ENCODE results near the gene FPR3. TPM values are rescaled to one million over a fixed set of nuclear protein-coding genes. Genes with fewer than 3 reads are reported as not detected.
"Not testable (repeated sequence)": the region's sequence is repeated elsewhere in the genome, so short reads cannot be mapped to it uniquely, and the experiment has no call there.

The FPR3 gene
- total and polyA plus RNA-seq, 4 experiments from 2014 or later: 3.2 TPM; not detected in 2

DNA sequence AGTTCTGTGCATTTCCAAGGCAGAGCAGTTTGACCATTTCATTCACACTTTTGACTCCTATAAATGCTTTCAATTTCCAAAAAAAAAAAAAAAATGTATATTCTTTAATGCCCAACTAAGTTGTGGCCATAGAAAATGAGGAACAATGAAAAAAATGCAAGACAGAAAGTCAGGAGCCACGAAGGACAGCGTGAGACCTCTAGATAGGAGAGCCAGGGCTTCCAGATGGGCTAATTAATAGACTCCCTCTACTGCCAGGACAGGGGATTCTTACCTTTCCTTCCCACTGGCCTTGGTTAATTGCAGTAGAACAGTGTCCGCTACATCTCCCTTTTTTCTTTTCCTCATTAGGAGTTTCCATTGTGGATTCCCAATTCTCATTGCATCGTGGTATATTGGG is 8.6 kb downstream of the FPR3 start:
- peaks cover 0 to 4% of the 10 kb centered on the region in 2 donors for H3K36me3 Mint-ChIP-seq
- intact Hi-C loops (cut with micrococcal nuclease): no loop called here
- no peaks in the 10 kb centered on the region for H3K4me1 ChIP-seq (ENCODE audit: insufficient read depth, low read length)
- no peak for DNase-seq
- no peak overlapping the region for H3K27ac ChIP-seq (ENCODE audit: low read depth, low read length)
- ChIA-PET CTCF (ENCODE audit: partially characterized antibody) (no interaction called here), POLR2A (ENCODE audit: partially characterized antibody) (no interaction called here)
- H3K4me3 ChIP-seq (ENCODE audit: low read length in 2 of 2): no peak overlapping the region
- H3K27me3 Mint-ChIP-seq: peaks cover 0 to 2% of the 10 kb centered on the region in 2 donors
- H3K9me3 Mint-ChIP-seq: peaks cover 2 to 34% (median 15%) of the 10 kb centered on the region in 8 donors
- H3K27me3 ChIP-seq (ENCODE audit: insufficient read depth, low read length): no peaks in the 10 kb centered on the region
- no peak overlapping the region for H3K4me3 Mint-ChIP-seq
- H3K9me3 ChIP-seq (ENCODE audit: control insufficient read depth in 1 of 2, low read length in 2 of 2): no peaks in the 10 kb centered on the region
- H3K27ac Mint-ChIP-seq: no peak overlapping the region
- no peaks in the 10 kb centered on the region for H3K36me3 ChIP-seq (ENCODE audit: insufficient read depth, low read length)
- H3K4me1 Mint-ChIP-seq: no peaks in the 10 kb centered on the region

DNA sequence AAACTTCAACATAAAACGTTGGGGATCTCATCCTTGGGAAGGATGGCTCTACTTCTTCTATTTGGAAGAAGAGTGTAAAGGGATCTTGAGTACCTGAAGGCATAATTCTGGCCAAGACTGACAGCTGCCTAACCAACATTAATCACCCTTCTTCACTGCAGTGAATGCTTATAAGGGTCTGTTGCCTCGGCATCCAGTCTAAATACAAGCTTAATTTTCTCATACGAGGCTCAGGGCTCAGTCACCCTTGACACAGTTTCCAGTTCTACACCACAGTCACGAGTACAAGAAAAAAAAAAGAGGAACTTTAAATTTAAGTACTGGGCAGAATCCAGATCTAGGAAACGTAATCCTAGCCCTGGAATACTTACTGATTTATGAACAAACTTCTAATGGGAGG is 9.0 kb downstream of the FPR3 start:
- no peaks in the 10 kb centered on the region for H3K4me1 ChIP-seq (ENCODE audit: insufficient read depth, low read length)
- peaks cover 2 to 32% (median 15%) of the 10 kb centered on the region in 8 donors for H3K9me3 Mint-ChIP-seq
- H3K36me3 ChIP-seq (ENCODE audit: insufficient read depth, low read length): no peaks in the 10 kb centered on the region
- no peaks in the 10 kb centered on the region for H3K27me3 ChIP-seq (ENCODE audit: insufficient read depth, low read length)
- no peaks in the 10 kb centered on the region for H3K4me1 Mint-ChIP-seq
- H3K27ac ChIP-seq (ENCODE audit: low read depth, low read length): no peak overlapping the region
- DNase-seq: no peak
- peaks cover 0 to 2% of the 10 kb centered on the region in 2 donors for H3K27me3 Mint-ChIP-seq
- no peak overlapping the region for H3K27ac Mint-ChIP-seq
- intact Hi-C loops (cut with micrococcal nuclease): no loop called here
- no peak overlapping the region for H3K4me3 ChIP-seq (ENCODE audit: low read length in 2 of 2)
- ChIA-PET POLR2A (ENCODE audit: partially characterized antibody) (no interaction called here), CTCF (ENCODE audit: partially characterized antibody) (no interaction called here)
- no peak overlapping the region for H3K4me3 Mint-ChIP-seq
- peaks cover 0 to 4% of the 10 kb centered on the region in 2 donors for H3K36me3 Mint-ChIP-seq
- H3K9me3 ChIP-seq (ENCODE audit: control insufficient read depth in 1 of 2, low read length in 2 of 2): no peaks in the 10 kb centered on the region

DNA sequence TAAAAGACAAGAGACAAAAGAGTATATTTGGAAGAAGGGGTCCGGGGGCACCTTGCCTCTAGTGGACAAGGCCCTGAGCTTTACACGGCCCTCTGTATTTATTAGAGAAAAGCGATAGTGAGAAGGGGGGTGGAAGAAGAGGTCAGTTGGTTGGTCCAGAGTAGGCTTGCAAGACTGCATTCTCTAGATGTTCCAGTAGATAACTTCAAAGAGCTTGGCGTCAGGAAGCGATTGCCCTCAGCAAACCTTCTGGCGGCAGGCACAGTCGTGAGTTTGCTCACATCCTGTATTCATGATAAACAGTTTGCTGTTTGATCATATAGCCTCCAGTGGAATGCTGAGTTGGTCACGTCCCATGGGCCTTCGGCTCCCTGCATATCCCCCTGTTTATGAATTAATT is 9.8 kb downstream of the FPR3 start:
- H3K27ac ChIP-seq (ENCODE audit: low read depth, low read length); H3K4me3 ChIP-seq (ENCODE audit: low read length in 2 of 2); DNase-seq; H3K36me3 Mint-ChIP-seq; H3K36me3 ChIP-seq (ENCODE audit: insufficient read depth, low read length); H3K9me3 ChIP-seq (ENCODE audit: control insufficient read depth in 1 of 2, low read length in 2 of 2); POLR2A ChIA-PET (ENCODE audit: partially characterized antibody); H3K27me3 ChIP-seq (ENCODE audit: insufficient read depth, low read length); H3K27ac Mint-ChIP-seq; intact Hi-C loops (cut with micrococcal nuclease); H3K27me3 Mint-ChIP-seq; H3K4me1 Mint-ChIP-seq; CTCF ChIA-PET (ENCODE audit: partially characterized antibody); H3K4me1 ChIP-seq (ENCODE audit: insufficient read depth, low read length); H3K4me3 Mint-ChIP-seq: not testable (repeated sequence)
- H3K9me3 Mint-ChIP-seq: peaks cover 2 to 34% (median 13%) of the 10 kb centered on the region in 8 donors

- H3K4me1 ChIP-seq (ENCODE audit: insufficient read depth, low read length); H3K27me3 ChIP-seq (ENCODE audit: insufficient read depth, low read length); H3K4me3 ChIP-seq (ENCODE audit: low read length in 2 of 2); H3K27ac ChIP-seq (ENCODE audit: low read depth, low read length); CTCF ChIA-PET (ENCODE audit: partially characterized antibody); intact Hi-C loops (cut with micrococcal nuclease); H3K27me3 Mint-ChIP-seq; H3K9me3 ChIP-seq (ENCODE audit: control insufficient read depth in 1 of 2, low read length in 2 of 2); POLR2A ChIA-PET (ENCODE audit: partially characterized antibody); H3K36me3 ChIP-seq (ENCODE audit: insufficient read depth, low read length); H3K27ac Mint-ChIP-seq; H3K4me1 Mint-ChIP-seq; DNase-seq; H3K36me3 Mint-ChIP-seq; H3K4me3 Mint-ChIP-seq: not testable (repeated sequence)
- peaks cover 2 to 38% (median 11%) of the 10 kb centered on the region in 8 donors for H3K9me3 Mint-ChIP-seq
These were observed 10.4 kb downstream of the FPR3 start for GRCh38 chr19:51805396-51805795.

DNA sequence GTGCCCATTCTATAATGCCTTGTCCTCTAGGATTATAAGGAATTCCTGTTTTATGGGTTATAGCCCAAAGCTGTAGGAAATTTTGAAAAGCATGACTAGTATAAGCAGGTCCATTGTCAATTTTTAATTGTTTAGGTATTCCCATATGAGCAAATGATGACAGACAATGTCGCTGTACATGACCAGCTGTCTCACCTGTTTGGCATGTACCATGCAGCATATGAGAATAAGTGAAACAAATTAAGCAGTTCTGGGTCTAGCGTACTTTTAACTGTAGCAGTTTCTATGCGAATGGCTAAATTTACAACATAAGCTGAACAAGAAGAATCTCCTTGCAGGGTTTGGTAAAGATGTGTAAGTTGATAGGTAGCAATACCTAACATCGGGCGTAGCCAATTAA is 11.6 kb downstream of the FPR3 start:
- H3K9me3 ChIP-seq (ENCODE audit: control insufficient read depth in 1 of 2, low read length in 2 of 2); intact Hi-C loops (cut with micrococcal nuclease); H3K4me1 Mint-ChIP-seq; DNase-seq; CTCF ChIA-PET (ENCODE audit: partially characterized antibody); H3K4me3 ChIP-seq (ENCODE audit: low read length in 2 of 2); POLR2A ChIA-PET (ENCODE audit: partially characterized antibody); H3K27ac ChIP-seq (ENCODE audit: low read depth, low read length); H3K4me3 Mint-ChIP-seq; H3K4me1 ChIP-seq (ENCODE audit: insufficient read depth, low read length); H3K27me3 ChIP-seq (ENCODE audit: insufficient read depth, low read length); H3K36me3 ChIP-seq (ENCODE audit: insufficient read depth, low read length); H3K27me3 Mint-ChIP-seq; H3K27ac Mint-ChIP-seq; H3K36me3 Mint-ChIP-seq: not testable (repeated sequence)
- H3K9me3 Mint-ChIP-seq: peaks cover 2 to 44% (median 12%) of the 10 kb centered on the region in 8 donors

- no peak overlapping the region for H3K4me3 ChIP-seq (ENCODE audit: low read length in 2 of 2)
- Mint-ChIP-seq H3K9me3 (peaks cover 2 to 47% (median 14%) of the 10 kb centered on the region in 8 donors), H3K4me1 (no peaks in the 10 kb centered on the region), H3K36me3 (peaks cover 0 to 4% of the 10 kb centered on the region in 2 donors), H3K27ac (peak overlapping the region in 1 of 7 donors; percentile 43), H3K27me3 (peaks cover 2 to 3% of the 10 kb centered on the region in 2 donors), H3K4me3 (peak overlapping the region in 1 of 8 donors; percentile 21)
- H3K9me3 ChIP-seq (ENCODE audit: control insufficient read depth in 1 of 2, low read length in 2 of 2): peaks cover 0 to 4% of the 10 kb centered on the region in 2 donors
- ChIA-PET CTCF (ENCODE audit: partially characterized antibody) (no interaction called here), POLR2A (ENCODE audit: partially characterized antibody) (no interaction called here)
- no peaks in the 10 kb centered on the region for H3K36me3 ChIP-seq (ENCODE audit: insufficient read depth, low read length)
- DNase-seq: no peak
- no peaks in the 10 kb centered on the region for H3K4me1 ChIP-seq (ENCODE audit: insufficient read depth, low read length)
- H3K27me3 ChIP-seq (ENCODE audit: insufficient read depth, low read length): no peaks in the 10 kb centered on the region
- H3K27ac ChIP-seq (ENCODE audit: low read depth, low read length): no peak overlapping the region
- intact Hi-C loops (cut with micrococcal nuclease): no loop called here
These were observed 12.2 kb downstream of the FPR3 start for GRCh38 chr19:51807111-51807701.

DNA sequence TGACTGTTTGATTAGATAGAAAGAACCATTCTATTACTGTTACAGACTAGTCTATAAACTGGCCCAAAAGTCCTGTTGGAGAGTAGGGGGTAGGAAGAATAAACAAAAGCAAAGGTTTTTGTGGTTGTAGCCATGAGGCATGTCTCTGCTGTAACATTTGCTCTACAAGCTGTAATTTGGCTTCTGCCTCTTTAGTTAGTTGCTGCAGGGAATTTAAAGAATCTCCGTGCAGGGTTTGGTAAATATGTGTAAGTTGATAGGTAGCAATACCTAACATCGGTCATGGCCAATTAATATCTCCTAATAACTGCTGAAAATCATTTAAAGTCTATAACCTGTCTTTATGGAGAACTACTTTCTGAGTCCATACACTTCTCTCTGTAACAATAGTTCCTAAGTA is 13.0 kb downstream of the FPR3 start:
- H3K9me3 Mint-ChIP-seq: peaks cover 2 to 54% (median 17%) of the 10 kb centered on the region in 8 donors
- POLR2A ChIA-PET (ENCODE audit: partially characterized antibody): no interaction called here
- intact Hi-C loops (cut with micrococcal nuclease): no loop called here

More for the DNA sequence above, 13.0 kb downstream of the FPR3 start:
- H3K9me3 ChIP-seq (ENCODE audit: control insufficient read depth in 1 of 2, low read length in 2 of 2): peaks cover 0 to 4% of the 10 kb centered on the region in 2 donors
- no peaks in the 10 kb centered on the region for H3K36me3 ChIP-seq (ENCODE audit: insufficient read depth, low read length)
- Mint-ChIP-seq H3K27me3 (peaks cover 2 to 3% of the 10 kb centered on the region in 2 donors), H3K4me1 (no peaks in the 10 kb centered on the region), H3K36me3 (peaks cover 0 to 4% of the 10 kb centered on the region in 2 donors), H3K27ac (no peak overlapping the region), H3K4me3 (no peak overlapping the region)
- DNase-seq: no peak
- H3K27ac ChIP-seq (ENCODE audit: low read depth, low read length): no peak overlapping the region
- H3K4me1 ChIP-seq (ENCODE audit: insufficient read depth, low read length): no peaks in the 10 kb centered on the region
- CTCF ChIA-PET (ENCODE audit: partially characterized antibody): no interaction called here
- H3K27me3 ChIP-seq (ENCODE audit: insufficient read depth, low read length): no peaks in the 10 kb centered on the region
- H3K4me3 ChIP-seq (ENCODE audit: low read length in 2 of 2): no peak overlapping the region

All from CD4-positive, alpha-beta memory T cell (primary cell).